Right lobe of liver (tissue), 4 donors: ENCODE results near the gene HBA1.
"Not testable (repeated sequence)": the region's sequence is repeated elsewhere in the genome, so short reads cannot be mapped to it uniquely, and the experiment has no call there.

ENCODE experiments used
- CTCF ChIP-seq, 4 donors: fragments of 200-600 bp in 3 of 4; fragments of 450-650 bp in 1 of 4; IDR thresholded peaks; one replicate each; pipeline versions ENCODE4 v1.5.1 to v1.8.0; 2016 to 2022; ENCODE audit warnings: antibody characterized with exemption in 4 of 4, mild to moderate bottlenecking in 2 of 4
- POLR2A ChIP-seq: fragments of 450-650 bp; IDR thresholded peaks from one replicate; pipeline ENCODE4 v1.6.1; 2017; ENCODE audit warnings: antibody characterized with exemption, mild to moderate bottlenecking
- donor health status: DM: no; HTN: no; CAD: no.
- donor health status: DM: no; HTN: no; CAD: no.
- donor health status: DM: no; HTN: yes; CAD: no.

- not testable (repeated sequence) for TF ChIP-seq CTCF (IDR thresholded peaks at IDR 0.05); POLR2A
Observed at GRCh38 chr16:160242-160641, 16.2 kb upstream of the HBA1 start.
